Endothelial cell of umbilical vein (primary cell): ENCODE measurements around the gene MAP6. TPM values are rescaled to one million over a fixed set of nuclear protein-coding genes. Genes with fewer than 3 reads are reported as not detected.

ENCODE experiments used
- BruUV-seq: library from RNA; stranded (reverse); fragments of 400-500 nt; replicated peaks from 2 replicates; lab custom pipeline; 2021; lab: Mats Ljungman, UMichigan
- CTCF ChIA-PET: fragments of 300-600, 350-600 bp; sonication (Branson Sonifier 250); formaldehyde crosslinking; loops from one replicate; lab custom pipeline; 2021; ENCODE audit warnings: antibody characterized with exemption, inconsistent platforms; lab: Charles Lee
- POLR2A ChIA-PET: fragments of 300-600, 350-600 bp; sonication (Branson Sonifier 250); formaldehyde crosslinking; loops from one replicate; lab custom pipeline; 2021; ENCODE audit warnings: antibody characterized with exemption, inconsistent platforms; lab: Charles Lee
- DNase-seq: peaks from one replicate; pipeline ENCODE4 v3.0.0-alpha.2; 2011; ENCODE audit warnings: low read depth, low spot score
- FAIRE-seq: peaks from 2 replicates; lab custom pipeline; 2011; peaks lifted over from hg19 to GRCh38; lab: Jason Lieb, UNC
- H2AFZ ChIP-seq: 2 replicates; pipeline ENCODE4 v1.6.0; 2012; ENCODE audit warnings: low read depth, low read length, control low read depth, inconsistent platforms
- H3K27ac ChIP-seq: 2 replicates; pipeline ENCODE4 v1.5.1; 2011; ENCODE audit warnings: low read depth, mild to moderate bottlenecking, control low read depth, low read length, moderate library complexity; ENCODE audit not compliant: insufficient read depth
- H3K27me3 ChIP-seq, 2 experiments: 2 replicates each; pipeline versions ENCODE4 v1.6.0 to v1.6.1; 2011; ENCODE audit warnings: low read length in 2 of 2, mixed read lengths in 1 of 2; ENCODE audit not compliant: control insufficient read depth in 2 of 2, insufficient read depth in 2 of 2
- H3K36me3 ChIP-seq, 2 experiments: 2 replicates in 1 of 2; 3 replicates in 1 of 2; pipeline ENCODE4 v1.5.1; 2011; ENCODE audit warnings: low read length in 2 of 2, mild to moderate bottlenecking in 1 of 2, moderate library complexity in 1 of 2; ENCODE audit not compliant: control insufficient read depth in 2 of 2, insufficient read depth in 2 of 2; ENCODE audit errors: extremely low read depth in 1 of 2
- H3K4me1 ChIP-seq: 3 replicates; pipeline ENCODE4 v1.5.1; 2011; ENCODE audit warnings: mild to moderate bottlenecking, low read length; ENCODE audit not compliant: control insufficient read depth, insufficient read depth; ENCODE audit errors: extremely low read depth
- H3K4me2 ChIP-seq: 2 replicates; pipeline ENCODE4 v1.6.1; 2011; ENCODE audit warnings: low read length, control low read depth, mixed read lengths; ENCODE audit not compliant: insufficient read depth
- H3K4me3 ChIP-seq, 3 experiments: fragments of 200-600 bp in 1 of 3; sonication (generic), shearing (Covaris generic) in 1 of 3; replicated peaks in 1 of 3; 2 replicates each; pipeline ENCODE4 v1.5.1; 2011 to 2016; ENCODE audit warnings: control low read depth in 3 of 3, low read length in 3 of 3, mild to moderate bottlenecking in 2 of 3, inconsistent platforms in 1 of 3, low read depth in 1 of 3, moderate library complexity in 1 of 3; ENCODE audit not compliant: insufficient read depth in 1 of 3
- H3K79me2 ChIP-seq: 2 replicates; pipeline ENCODE4 v1.6.0; 2012; ENCODE audit warnings: low read length, inconsistent platforms; ENCODE audit not compliant: control insufficient read depth, insufficient read depth
- H3K9ac ChIP-seq: replicated peaks from 2 replicates; pipeline ENCODE3; 2011; ENCODE audit warnings: low read length, control low read depth; ENCODE audit not compliant: insufficient read depth; ENCODE audit errors: extremely low read depth
- H3K9me1 ChIP-seq: replicated peaks from 3 replicates; pipeline ENCODE4 v1.6.0; 2011; ENCODE audit warnings: mild to moderate bottlenecking, low read length; ENCODE audit not compliant: control insufficient read depth, insufficient read depth; ENCODE audit errors: extremely low read depth
- H3K9me3 ChIP-seq: replicated peaks from 2 replicates; pipeline ENCODE4 v1.5.1; 2012; ENCODE audit warnings: low read length, inconsistent platforms; ENCODE audit not compliant: control insufficient read depth, insufficient read depth
- H4K20me1 ChIP-seq: replicated peaks from 2 replicates; pipeline ENCODE3; 2011; ENCODE audit warnings: mild to moderate bottlenecking, low read length; ENCODE audit not compliant: control insufficient read depth, insufficient read depth; ENCODE audit errors: extremely low read depth
- GATA2 ChIP-seq: IDR thresholded peaks from 2 replicates; pipeline ENCODE4 v1.7.0; 2011; ENCODE audit warnings: low read depth, mild to moderate bottlenecking, moderate library complexity, mixed read lengths, low read length; ENCODE audit not compliant: insufficient read length, insufficient read depth
- JUN ChIP-seq: IDR thresholded peaks from 2 replicates; pipeline ENCODE4 v1.6.1; 2011; ENCODE audit warnings: borderline replicate concordance, low read depth; ENCODE audit not compliant: insufficient read length, insufficient read depth
- MYC ChIP-seq: IDR thresholded peaks from one replicate; pipeline ENCODE4 v1.6.1; 2011; ENCODE audit warnings: mild to moderate bottlenecking, low read depth, low read length
- POLR2A ChIP-seq: IDR thresholded peaks from 2 replicates; pipeline ENCODE4 v1.6.1; 2012; ENCODE audit warnings: low read depth, mild to moderate bottlenecking, control low read depth, low read length
- POLR2AphosphoS5 ChIP-seq: IDR thresholded peaks from 2 replicates; pipeline ENCODE4 v1.6.1; 2012; ENCODE audit warnings: low read depth, mild to moderate bottlenecking, control low read depth, low read length, moderate library complexity; ENCODE audit not compliant: insufficient read depth
- dilution Hi-C: fragments of 300-500 bp; cut with MboI; formaldehyde crosslinking; loops from one replicate; pipeline ENCODE4 v1.15.0; 2019; ENCODE audit warnings: low sequenced_read_pairs; ENCODE audit not compliant: extremely low pct_ligation_motif_present
- intact Hi-C: fragments of 100-400 bp; cut with micrococcal nuclease; formaldehyde crosslinking; loops from one replicate; pipeline ENCODE4 v1.10.0; 2022
- polyA plus RNA-seq, 4 experiments: library from polyadenylated mRNA; depleted of rRNA in 3 of 4; stranded (reverse) in 3 of 4; unstranded in 1 of 4; fragments of >200 nt; gene quantifications; 2 replicates each; pipeline versions ENCODE4 v1.2.1 to v1.2.3, GENCODE V29; 2011 to 2012; ENCODE audit warnings: missing spikeins in 1 of 4
- total RNA-seq: library from RNA; stranded (reverse); gene quantifications from 2 replicates; pipeline ENCODE4 v1.2.3, GENCODE V29; 2021

MAP6 gene
- total and polyA plus RNA-seq, 2 donors (not counting 3 experiments of a cell fraction or from before 2014, with no cell fraction given) = 0.12 TPM; not detected in 1

- Histone ChIP-seq H3K36me3 (peaks cover 23 to 58% of the 10 kb centered on the region in 2 experiments), H4K20me1 (no peaks in the 10 kb centered on the region), H3K9ac (no peak overlapping the region), H3K4me2 (no peak overlapping the region), H3K27ac (no peak overlapping the region), H3K4me3 (no peak overlapping the region), H3K79me2 (peaks cover 9% of the 10 kb centered on the region), H3K9me1 (no peaks in the 10 kb centered on the region), H2AFZ (no peak overlapping the region), H3K4me1 (peaks cover 3% of the 10 kb centered on the region), H3K27me3 (no peaks in the 10 kb centered on the region), H3K9me3 (no peaks in the 10 kb centered on the region)
- TF ChIP-seq JUN = no peak
- CTCF ChIA-PET = interaction anchor here (9.1 kb wide), 1 partner anchor 11 kb away, joined by 107 read pairs; the partner anchor contains the start of gene SERPINH1
- intact Hi-C loops (no loop called here), dilution Hi-C loops (no loop called here)
- POLR2A ChIA-PET = no interaction called here
- DNase-seq (no peak), FAIRE-seq (no peak)
- BruUV-seq = no TSS peak
Observed at GRCh38 chr11:75572744-75573143, 96.1 kb downstream of the MAP6 start.

GRCh38 chr11:75571625-75572024 lies 97.2 kb downstream of the MAP6 start:
- dilution Hi-C loops (no loop called here), intact Hi-C loops (no loop called here)
- no peak for FAIRE-seq
- Histone ChIP-seq H3K36me3 (peaks cover 24 to 66% of the 10 kb centered on the region in 2 experiments), H3K9me3 (no peaks in the 10 kb centered on the region), H3K27ac (no peak overlapping the region), H4K20me1 (no peaks in the 10 kb centered on the region), H3K4me1 (peaks cover 3% of the 10 kb centered on the region), H3K9ac (no peak overlapping the region), H3K9me1 (no peaks in the 10 kb centered on the region), H3K4me2 (no peak overlapping the region), H2AFZ (no peak overlapping the region), H3K27me3 (no peaks in the 10 kb centered on the region), H3K4me3 (no peak overlapping the region), H3K79me2 (peaks cover 20% of the 10 kb centered on the region)
- no TSS peak for BruUV-seq
- no peak for TF ChIP-seq MYC
- TF ChIP-seq GATA2 = no peak
- no peak for TF ChIP-seq POLR2A
- TF ChIP-seq POLR2AphosphoS5 = no peak
- no peak for TF ChIP-seq JUN
- ChIA-PET CTCF (interaction anchor here (1.3 to 9.1 kb wide), 2 partner anchors 10 to 18 kb away, joined by 3 to 107 read pairs; partner anchors contain the start of gene SERPINH1), POLR2A (no interaction called here)
- no peak for DNase-seq
